K562 (cell line): ENCODE measurements around the gene SPAG16. TPM values are rescaled to one million over a fixed set of nuclear protein-coding genes. Genes with fewer than 3 reads are reported as not detected.

Source experiments
- ATAC-seq: fragments of 200-7000 bp; cut with Tn5 transposase; 3 replicates; pipeline ENCODE4 v1.9.1; 2020; ENCODE audit warnings: moderate library complexity
- BruUV-seq: library from RNA; stranded (reverse); fragments of 400-500 nt; replicated peaks from 2 replicates; lab custom pipeline; 2021; lab: Mats Ljungman, UMichigan
- CTCF ChIA-PET: fragments of 300-600 bp; formaldehyde crosslinking; extraction: SDS; loops from one replicate; lab custom pipeline; 2021; ENCODE audit warnings: low intra/inter-chr PET ratio; lab: Yijun Ruan, JAX
- POLR2A ChIA-PET: fragments of 300-600, 350-650 bp; sonication (Branson Sonifier 250); formaldehyde crosslinking; extraction: SDS; loops from one replicate; lab custom pipeline; 2021; ENCODE audit warnings: antibody characterized with exemption, inconsistent platforms; lab: Yijun Ruan, JAX
- DNase-seq, 4 experiments: peaks; one replicate each; pipeline versions ENCODE4 v3.0.0 to v3.0.0-alpha.2; 2011 to 2018; ENCODE audit warnings: low spot score in 3 of 4, mixed read lengths in 3 of 4; ENCODE audit errors: extremely low read depth in 1 of 4
- FAIRE-seq: peaks from 2 replicates; lab custom pipeline; 2011; peaks lifted over from hg19 to GRCh38; lab: Jason Lieb, UNC
- H2AFZ ChIP-seq: 2 replicates; pipeline ENCODE4 v1.6.0; 2011; ENCODE audit warnings: low read depth, low read length, control low read depth, inconsistent platforms
- H3K27ac ChIP-seq: fragments of 200-600 bp; 3 replicates; pipeline ENCODE4 v1.8.0; 2011; ENCODE audit warnings: low read depth, mild to moderate bottlenecking, control low read depth, inconsistent platforms, low read length, moderate library complexity, mixed read lengths; ENCODE audit errors: extremely low read depth
- H3K27me3 ChIP-seq, 2 experiments: fragments of 300-600 bp in 1 of 2; 2 replicates in 1 of 2; 3 replicates in 1 of 2; pipeline versions ENCODE4 v1.6.0 to v1.8.0; 2011; ENCODE audit warnings: inconsistent platforms in 2 of 2, low read length in 2 of 2, mild to moderate bottlenecking in 1 of 2, mixed read lengths in 1 of 2, moderate library complexity in 1 of 2; ENCODE audit not compliant: control insufficient read depth in 2 of 2, insufficient read depth in 2 of 2
- H3K36me3 ChIP-seq: fragments of 300-600 bp; 3 replicates; pipeline ENCODE4 v1.8.0; 2011; ENCODE audit warnings: mild to moderate bottlenecking, low read length, inconsistent platforms; ENCODE audit not compliant: control insufficient read depth, insufficient read depth
- H3K4me1 ChIP-seq, 2 experiments: fragments of 200-600 bp in 1 of 2; replicated peaks in 1 of 2; 2 replicates in 1 of 2; 3 replicates in 1 of 2; pipeline versions ENCODE4 v1.5.1 to v1.8.0; 2011; ENCODE audit warnings: inconsistent platforms in 2 of 2, low read length in 2 of 2, mild to moderate bottlenecking in 1 of 2, mixed read lengths in 1 of 2, moderate library complexity in 1 of 2; ENCODE audit not compliant: control insufficient read depth in 2 of 2, insufficient read depth in 2 of 2
- H3K4me2 ChIP-seq: 2 replicates; pipeline ENCODE4 v1.6.1; 2011; ENCODE audit warnings: low read length, control low read depth, inconsistent platforms, mixed read lengths; ENCODE audit not compliant: insufficient read depth
- H3K4me3 ChIP-seq: fragments of 200-600 bp; sonication (generic), shearing (Covaris generic); 2 replicates; pipeline ENCODE4 v1.5.1; 2016; ENCODE audit warnings: control low read depth, inconsistent platforms
- H3K79me2 ChIP-seq: fragments of 200-600 bp; 3 replicates; pipeline ENCODE4 v1.8.0; 2011; ENCODE audit warnings: low read length, inconsistent platforms; ENCODE audit not compliant: control insufficient read depth, insufficient read depth
- H3K9ac ChIP-seq, 2 experiments: 2 replicates each; pipeline versions ENCODE4 v1.6.0 to v1.6.1; 2011; ENCODE audit warnings: low read depth in 2 of 2, low read length in 2 of 2, control low read depth in 1 of 2, inconsistent platforms in 1 of 2, mild to moderate bottlenecking in 1 of 2, mixed read lengths in 1 of 2; ENCODE audit not compliant: insufficient read depth in 1 of 2
- H3K9me1 ChIP-seq: one replicate; pipeline ENCODE4 v1.6.0; 2011; ENCODE audit warnings: inconsistent platforms, mild to moderate bottlenecking, low read length, moderate library complexity; ENCODE audit not compliant: control insufficient read depth, insufficient read depth
- H3K9me3 ChIP-seq: replicated peaks from 2 replicates; pipeline ENCODE4 v1.5.1; 2011; ENCODE audit warnings: low read depth, low read length, inconsistent platforms; ENCODE audit not compliant: control insufficient read depth, insufficient read depth
- H4K20me1 ChIP-seq: replicated peaks from 2 replicates; pipeline ENCODE4 v1.6.1; 2011; ENCODE audit warnings: low read length, inconsistent platforms, mixed read lengths; ENCODE audit not compliant: control insufficient read depth, insufficient read depth
- ADNP ChIP-seq: fragments of 200-800 bp; sonication (Bioruptor generic); IDR thresholded peaks from 2 replicates; pipeline ENCODE4 v1.6.1; 2016; ENCODE audit warnings: missing genetic modification characterization, missing compliant biosample characterization
- CHD7 ChIP-seq: fragments of 200-600 bp; sonication (generic); IDR thresholded peaks from one replicate; pipeline ENCODE4 v1.6.1; 2012; ENCODE audit warnings: mild to moderate bottlenecking, low read depth, low read length, inconsistent platforms
- FOXK1 ChIP-seq: sonication (generic); formaldehyde crosslinking; IDR thresholded peaks from 2 replicates; pipeline ENCODE4 v1.8.0; 2022; ENCODE audit warnings: missing genetic modification reagents, mild to moderate bottlenecking, borderline replicate concordance
- HDAC8 ChIP-seq: fragments of 450-650 bp; IDR thresholded peaks from 2 replicates; pipeline ENCODE4 v1.6.1; 2016; ENCODE audit warnings: mild to moderate bottlenecking, missing genetic modification characterization, moderate library complexity, missing compliant biosample characterization
- HNRNPK ChIP-seq: fragments of 200-400 bp; formaldehyde crosslinking; IDR thresholded peaks from one replicate; pipeline ENCODE4 v1.6.1; 2018; ENCODE audit warnings: mild to moderate bottlenecking, low read depth, low read length; ENCODE audit not compliant: poor library complexity, severe bottlenecking
- NBN ChIP-seq: fragments of 450-650 bp; IDR thresholded peaks from 2 replicates; pipeline ENCODE4 v1.6.1; 2016; ENCODE audit warnings: low read depth, mild to moderate bottlenecking
- NCOA4 ChIP-seq: fragments of 450-650 bp; IDR thresholded peaks from 2 replicates; pipeline ENCODE4 v1.6.1; 2018; ENCODE audit warnings: mild to moderate bottlenecking; ENCODE audit not compliant: partially characterized antibody
- NCOA6 ChIP-seq: fragments of 450-650 bp; IDR thresholded peaks from 2 replicates; pipeline ENCODE4 v1.6.1; 2017; ENCODE audit warnings: mild to moderate bottlenecking
- SLC30A9 ChIP-seq: fragments of 250-450 bp; sonication (Bioruptor Pico); IDR thresholded peaks from 2 replicates; pipeline ENCODE4 v1.8.0; 2022; ENCODE audit warnings: mild to moderate bottlenecking, moderate library complexity
- ZNF263 ChIP-seq: sonication (generic); formaldehyde crosslinking; IDR thresholded peaks from 2 replicates; pipeline ENCODE4 v1.8.0; 2022; ENCODE audit warnings: mild to moderate bottlenecking, missing genetic modification reagents, borderline replicate concordance
- ZNF561 ChIP-seq: fragments of 450-650 bp; formaldehyde crosslinking; conservative IDR thresholded peaks from 2 replicates; pipeline ENCODE4 v1.4.0; 2020; ENCODE audit warnings: mild to moderate bottlenecking, moderate library complexity
- in situ Hi-C: fragments of 300-500 bp; cut with MboI; formaldehyde crosslinking; loops from 4 replicates; pipeline ENCODE4 v1.15.0; 2018; ENCODE audit warnings: inconsistent platforms, mixed read lengths
- intact Hi-C: fragments of 100-400 bp; cut with micrococcal nuclease; formaldehyde crosslinking; loops from 2 replicates; pipeline ENCODE4 v1.14.2; 2022
- polyA plus RNA-seq, 8 experiments: library from polyadenylated mRNA; depleted of rRNA in 4 of 8; stranded (reverse) in 5 of 8; unstranded in 3 of 8; fragments of >200 nt; fragmentation: Nextera tagmentation in 2 of 8; fragmentation: Illumina TruSeq in 1 of 8; extraction: Ambion mirVana in 2 of 8; extraction: Trizol in 1 of 8; gene quantifications; 2 replicates each; pipeline versions ENCODE4 v1.2.1 to v1.2.3, GENCODE V29; 2011 to 2014; ENCODE audit warnings: inconsistent platforms in 1 of 8, missing spikeins in 1 of 8
- total RNA-seq, 7 experiments: library from RNA; depleted of rRNA in 6 of 7; stranded (reverse); fragments of >200 nt in 6 of 7; fragmentation: Illumina TruSeq in 2 of 7; extraction: Trizol in 2 of 7; gene quantifications; 2 replicates each; pipeline versions ENCODE4 v1.2.1 to v1.2.3, GENCODE V29; 2011 to 2021; ENCODE audit warnings: low replicate concordance in 1 of 7

SPAG16 gene
- total and polyA plus RNA-seq, 9 of the 15 experiments (the other 6 are each of a cell fraction or from before 2014, with no cell fraction given) = 0.98 to 5.9 (median 3.5) TPM

GRCh38 chr2:214386720-214387119, 1102.5 kb downstream of the SPAG16 start (continued):
- TF ChIP-seq NCOA4 (no peak), SLC30A9 (no peak), HDAC8 (tag) (no peak)

- Histone ChIP-seq H3K79me2 (no peaks in the 10 kb centered on the region), H3K4me3 (no peak overlapping the region), H2AFZ (no peak overlapping the region), H3K36me3 (no peaks in the 10 kb centered on the region), H3K27ac (no peak overlapping the region), H3K9ac (no peak overlapping the region), H3K4me2 (no peak overlapping the region), H3K9me1 (no peaks in the 10 kb centered on the region), H3K9me3 (no peaks in the 10 kb centered on the region), H4K20me1 (no peaks in the 10 kb centered on the region), H3K27me3 (no peaks in the 10 kb centered on the region), H3K4me1 (no peaks in the 10 kb centered on the region)
- CTCF ChIA-PET = no interaction called here
- in situ Hi-C loops = no loop called here
- no peak for FAIRE-seq
- POLR2A ChIA-PET = no interaction called here
- intact Hi-C loops = no loop called here
- no peak for DNase-seq
- no TSS peak for BruUV-seq
- ATAC-seq = no peak
- TF ChIP-seq ZNF263 = no peak
- TF ChIP-seq CHD7 = no peak
- TF ChIP-seq NCOA6 = no peak
- no peak for TF ChIP-seq HNRNPK
- no peak for TF ChIP-seq FOXK1 (CRISPR knock-in tag)
- no peak for TF ChIP-seq ZNF561 (CRISPR knock-in tag)
- no peak for TF ChIP-seq ADNP (tag)
- TF ChIP-seq NBN = no peak
These were observed 1105.1 kb downstream of the SPAG16 start for GRCh38 chr2:214389334-214389733.
